Activated CD4-positive, alpha-beta memory T cell treated with anti-CD3 and anti-CD28 coated beads, Interleukin-2, amount 10 ng/mL, durations not matched to agents 7 days and 5 days (primary cell): ENCODE results near the gene NACC2. TPM values are rescaled to one million over a fixed set of nuclear protein-coding genes. Genes with fewer than 3 reads are reported as not detected.

Experiments
- CTCF ChIA-PET: fragments of 350-600 bp; sonication (Branson Sonifier 250); formaldehyde crosslinking; loops from one replicate; lab custom pipeline; 2021; ENCODE audit warnings: antibody characterized with exemption, inconsistent platforms; lab: Charles Lee
- POLR2A ChIA-PET: fragments of 350-600 bp; sonication (Branson Sonifier 250); formaldehyde crosslinking; loops from one replicate; lab custom pipeline; 2021; ENCODE audit warnings: antibody characterized with exemption; lab: Charles Lee
- DNase-seq: peaks from one replicate; pipeline ENCODE4 v3.0.0-alpha.2; 2020
- H3K27ac Mint-ChIP-seq: one replicate; pipeline ENCODE4 v1.8.0; 2021; ENCODE audit warnings: mild to moderate bottlenecking, mixed read lengths
- H3K27me3 Mint-ChIP-seq: one replicate; pipeline ENCODE4 v1.8.0; 2021; ENCODE audit warnings: mixed read lengths
- H3K36me3 Mint-ChIP-seq: one replicate; pipeline ENCODE4 v1.8.0; 2021; ENCODE audit warnings: low read depth, mixed read lengths
- H3K4me1 Mint-ChIP-seq: one replicate; pipeline ENCODE4 v1.8.0; 2021; ENCODE audit warnings: mixed read lengths
- H3K4me3 Mint-ChIP-seq: one replicate; pipeline ENCODE4 v1.8.0; 2021; ENCODE audit warnings: mild to moderate bottlenecking, mixed read lengths
- H3K9me3 Mint-ChIP-seq: one replicate; pipeline ENCODE4 v1.8.0; 2021; ENCODE audit warnings: mixed read lengths
- total RNA-seq, 2 experiments: library from RNA; stranded (reverse); gene quantifications; one replicate each; pipeline ENCODE4 v1.2.3, GENCODE V29; 2021

The NACC2 gene
- total RNA-seq = 1 to 10 TPM; 8.1 to 8.7 TPM

- H3K4me1 Mint-ChIP-seq = peaks cover 19% of the 10 kb centered on the region
- peak; percentile 49 for DNase-seq
- peak within 1 kb of the TSS; percentile 73 for H3K4me3 Mint-ChIP-seq
- H3K36me3 Mint-ChIP-seq = no peaks in the 10 kb centered on the region
- H3K9me3 Mint-ChIP-seq = no peaks in the 10 kb centered on the region
- no peaks in the 10 kb centered on the region for H3K27me3 Mint-ChIP-seq
- H3K27ac Mint-ChIP-seq = peak within 1 kb of the TSS; percentile 40
- ChIA-PET POLR2A (interaction anchor here (1.3 to 5.9 kb wide), 3 partner anchors 13 to 23 kb away, joined by 5 to 123 read pairs (median 21); partner anchors contain the start of gene TMEM250), CTCF (interaction anchor here (0.6 to 1.1 kb wide), 2 partner anchors 126 to 136 kb away, joined by 3 to 4 read pairs; no protein-coding TSS in a partner anchor)
Measured at GRCh38 chr9:136095070-136096058, at the start of gene NACC2. Gene NACC2 (minus strand): TSS chr9:136095289. CDS start chr9:136050521, 44,768 bp downstream.

- ChIA-PET CTCF (no interaction called here), POLR2A (no interaction called here)
- Mint-ChIP-seq H3K27me3 (peaks cover 2% of the 10 kb centered on the region), H3K4me3 (no peak overlapping the region), H3K9me3 (no peaks in the 10 kb centered on the region), H3K4me1 (no peaks in the 10 kb centered on the region), H3K36me3 (no peaks in the 10 kb centered on the region), H3K27ac (no peak overlapping the region)
- DNase-seq = no peak
Measured at GRCh38 chr9:136144450-136144849, 49.4 kb upstream of the NACC2 start.

GRCh38 chr9:136143215-136144001 is 48.3 kb upstream of the NACC2 start:
- POLR2A ChIA-PET = no interaction called here
- no peaks in the 10 kb centered on the region for H3K36me3 Mint-ChIP-seq
- CTCF ChIA-PET = interaction anchor here (0.7 kb wide), 1 partner anchor 22 kb away, joined by 3 read pairs; no protein-coding TSS in a partner anchor
- no peak overlapping the region for H3K27ac Mint-ChIP-seq
- DNase-seq = no peak
- no peaks in the 10 kb centered on the region for H3K4me1 Mint-ChIP-seq
- no peak overlapping the region for H3K4me3 Mint-ChIP-seq
- peaks cover 4% of the 10 kb centered on the region for H3K27me3 Mint-ChIP-seq
- H3K9me3 Mint-ChIP-seq = no peaks in the 10 kb centered on the region

GRCh38 chr9:136142859-136143214 is 47.7 kb upstream of the NACC2 start:
- POLR2A ChIA-PET = no interaction called here
- peaks cover 4% of the 10 kb centered on the region for H3K27me3 Mint-ChIP-seq
- no peak overlapping the region for H3K27ac Mint-ChIP-seq
- H3K4me1 Mint-ChIP-seq = no peaks in the 10 kb centered on the region
- H3K36me3 Mint-ChIP-seq = no peaks in the 10 kb centered on the region
- H3K9me3 Mint-ChIP-seq = no peaks in the 10 kb centered on the region
- H3K4me3 Mint-ChIP-seq = no peak overlapping the region
- no peak for DNase-seq
- CTCF ChIA-PET = no interaction called here

GRCh38 chr9:136142414-136142796 is 47.3 kb upstream of the NACC2 start:
- Mint-ChIP-seq H3K27me3 (peaks cover 4% of the 10 kb centered on the region), H3K4me1 (no peaks in the 10 kb centered on the region), H3K27ac (no peak overlapping the region), H3K36me3 (no peaks in the 10 kb centered on the region), H3K4me3 (no peak overlapping the region), H3K9me3 (no peaks in the 10 kb centered on the region)
- POLR2A ChIA-PET = no interaction called here
- CTCF ChIA-PET = interaction anchor here (0.7 kb wide), 1 partner anchor 174 kb away, joined by 3 read pairs; no protein-coding TSS in a partner anchor
- DNase-seq = no peak

- DNase-seq = no peak
- peaks cover 4% of the 10 kb centered on the region for H3K27me3 Mint-ChIP-seq
- H3K36me3 Mint-ChIP-seq = no peaks in the 10 kb centered on the region
- no peak overlapping the region for H3K27ac Mint-ChIP-seq
- ChIA-PET POLR2A (no interaction called here), CTCF (interaction anchor here (0.7 kb wide), 1 partner anchor 174 kb away, joined by 3 read pairs; no protein-coding TSS in a partner anchor)
- H3K4me3 Mint-ChIP-seq = no peak overlapping the region
- no peaks in the 10 kb centered on the region for H3K4me1 Mint-ChIP-seq
- no peaks in the 10 kb centered on the region for H3K9me3 Mint-ChIP-seq
Measured at GRCh38 chr9:136141682-136142413, 46.8 kb upstream of the NACC2 start.

GRCh38 chr9:136140966-136141365 is 45.9 kb upstream of the NACC2 start:
- H3K4me1 Mint-ChIP-seq = no peaks in the 10 kb centered on the region

GRCh38 chr9:136140046-136140445 is 45.0 kb upstream of the NACC2 start:
- H3K27me3 Mint-ChIP-seq = peaks cover 2% of the 10 kb centered on the region
- ChIA-PET CTCF (no interaction called here), POLR2A (no interaction called here)
- H3K4me1 Mint-ChIP-seq = no peaks in the 10 kb centered on the region
- H3K36me3 Mint-ChIP-seq = no peaks in the 10 kb centered on the region
- H3K27ac Mint-ChIP-seq = no peak overlapping the region
- no peaks in the 10 kb centered on the region for H3K9me3 Mint-ChIP-seq
- no peak for DNase-seq
- no peak overlapping the region for H3K4me3 Mint-ChIP-seq

More at GRCh38 chr9:136140966-136141365, 45.9 kb upstream of the NACC2 start:
- POLR2A ChIA-PET = no interaction called here
- CTCF ChIA-PET = no interaction called here
- Mint-ChIP-seq H3K9me3 (no peaks in the 10 kb centered on the region), H3K27me3 (peaks cover 2% of the 10 kb centered on the region), H3K36me3 (no peaks in the 10 kb centered on the region), H3K27ac (no peak overlapping the region), H3K4me3 (no peak overlapping the region)
- DNase-seq = no peak

- ChIA-PET POLR2A (no interaction called here), CTCF (interaction anchor here (1.2 kb wide), 1 partner anchor 49 kb away, joined by 4 read pairs; no protein-coding TSS in a partner anchor)
- no peaks in the 10 kb centered on the region for H3K36me3 Mint-ChIP-seq
- DNase-seq = peak; percentile 53
- no peak overlapping the region for H3K4me3 Mint-ChIP-seq
- no peak overlapping the region for H3K27ac Mint-ChIP-seq
- H3K9me3 Mint-ChIP-seq = no peaks in the 10 kb centered on the region
- peaks cover 10% of the 10 kb centered on the region for H3K27me3 Mint-ChIP-seq
- peaks cover under 1% of the 10 kb centered on the region for H3K4me1 Mint-ChIP-seq
Measured at GRCh38 chr9:136138566-136138965, 43.5 kb upstream of the NACC2 start.

- DNase-seq = no peak
- Mint-ChIP-seq H3K36me3 (no peaks in the 10 kb centered on the region), H3K4me3 (no peak overlapping the region), H3K4me1 (peaks cover 2% of the 10 kb centered on the region), H3K27ac (no peak overlapping the region), H3K9me3 (no peaks in the 10 kb centered on the region), H3K27me3 (peaks cover 13% of the 10 kb centered on the region)
- ChIA-PET CTCF (interaction anchor here (1.2 kb wide), 1 partner anchor 48 kb away, joined by 4 read pairs; no protein-coding TSS in a partner anchor), POLR2A (no interaction called here)
Measured at GRCh38 chr9:136137321-136138265, 42.5 kb upstream of the NACC2 start.

- DNase-seq = no peak
- H3K4me3 Mint-ChIP-seq = no peak overlapping the region
- POLR2A ChIA-PET = no interaction called here
- CTCF ChIA-PET = no interaction called here
- H3K9me3 Mint-ChIP-seq = no peaks in the 10 kb centered on the region
- H3K4me1 Mint-ChIP-seq = peaks cover 2% of the 10 kb centered on the region
- peaks cover 19% of the 10 kb centered on the region for H3K27me3 Mint-ChIP-seq
- no peaks in the 10 kb centered on the region for H3K36me3 Mint-ChIP-seq
- no peak overlapping the region for H3K27ac Mint-ChIP-seq
Measured at GRCh38 chr9:136136127-136136925, 41.2 kb upstream of the NACC2 start.
